Measurements from ENCODE around the gene SERINC2.

DNA sequence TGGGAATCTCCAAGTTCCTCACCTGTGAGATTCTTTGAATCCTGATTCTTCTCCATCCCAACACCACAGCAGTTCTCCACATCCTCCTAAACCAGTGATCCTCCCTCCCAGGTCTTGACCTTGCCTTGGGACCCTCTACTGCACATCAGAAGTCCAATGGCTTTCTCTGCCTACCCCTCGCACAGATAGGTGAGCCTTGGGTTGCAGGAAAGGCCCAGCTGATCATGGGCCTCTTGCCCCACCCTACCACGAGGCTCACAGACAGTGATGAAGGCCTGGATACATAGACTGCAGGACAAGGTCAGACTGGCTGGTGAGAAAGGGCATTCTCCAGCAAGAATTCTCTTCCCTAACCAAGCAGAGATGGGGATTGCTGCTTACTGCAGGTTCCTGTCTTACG, 41.0 kb upstream of the SERINC2 start:
- TF ChIP-seq, protein P1, sequence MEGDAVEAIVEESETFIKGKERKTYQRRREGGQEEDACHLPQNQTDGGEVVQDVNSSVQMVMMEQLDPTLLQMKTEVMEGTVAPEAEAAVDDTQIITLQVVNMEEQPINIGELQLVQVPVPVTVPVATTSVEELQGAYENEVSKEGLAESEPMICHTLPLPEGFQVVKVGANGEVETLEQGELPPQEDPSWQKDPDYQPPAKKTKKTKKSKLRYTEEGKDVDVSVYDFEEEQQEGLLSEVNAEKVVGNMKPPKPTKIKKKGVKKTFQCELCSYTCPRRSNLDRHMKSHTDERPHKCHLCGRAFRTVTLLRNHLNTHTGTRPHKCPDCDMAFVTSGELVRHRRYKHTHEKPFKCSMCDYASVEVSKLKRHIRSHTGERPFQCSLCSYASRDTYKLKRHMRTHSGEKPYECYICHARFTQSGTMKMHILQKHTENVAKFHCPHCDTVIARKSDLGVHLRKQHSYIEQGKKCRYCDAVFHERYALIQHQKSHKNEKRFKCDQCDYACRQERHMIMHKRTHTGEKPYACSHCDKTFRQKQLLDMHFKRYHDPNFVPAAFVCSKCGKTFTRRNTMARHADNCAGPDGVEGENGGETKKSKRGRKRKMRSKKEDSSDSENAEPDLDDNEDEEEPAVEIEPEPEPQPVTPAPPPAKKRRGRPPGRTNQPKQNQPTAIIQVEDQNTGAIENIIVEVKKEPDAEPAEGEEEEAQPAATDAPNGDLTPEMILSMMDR (IDR thresholded peaks at IDR 0.05) = no peak
- no peak for TF ChIP-seq EZH2phosphoT487 (IDR thresholded peaks at IDR 0.05)
